Mucosa of descending colon (tissue), 3 donors: ENCODE measurements around the gene RET. TPM values are rescaled to one million over a fixed set of nuclear protein-coding genes. Genes with fewer than 3 reads are reported as not detected.

Experiments
- ATAC-seq: fragments of 200-7000 bp; cut with Tn5 transposase; one replicate; pipeline ENCODE4 v1.9.1; 2020; ENCODE audit warnings: mild to moderate bottlenecking, moderate library complexity
- DNase-seq, 3 donors: peaks; one replicate each; pipeline ENCODE4 v3.0.0-alpha.2; 2020
- H3K36me3 ChIP-seq: fragments of 200-600 bp; one replicate; pipeline ENCODE4 v1.8.0; 2021; ENCODE audit warnings: low read depth, mild to moderate bottlenecking
- H3K4me1 ChIP-seq: fragments of 200-600 bp; one replicate; pipeline ENCODE4 v1.8.0; 2021; ENCODE audit warnings: low read depth, mild to moderate bottlenecking
- H3K4me3 ChIP-seq: fragments of 200-600 bp; one replicate; pipeline ENCODE4 v1.8.0; 2021; ENCODE audit warnings: mild to moderate bottlenecking
- H3K9me3 ChIP-seq: fragments of 200-600 bp; one replicate; pipeline ENCODE4 v1.8.0; 2021; ENCODE audit warnings: mild to moderate bottlenecking
- intact Hi-C, 2 donors: fragments of 100-400 bp; cut with DNase I in 1 of 2; cut with micrococcal nuclease in 1 of 2; formaldehyde crosslinking; loops; one replicate each; pipeline versions ENCODE4 v1.11.0 to v1.11.1; 2022; cut with DNase I, micrococcal nuclease
- long read RNA-seq, 2 donors: library from polyadenylated mRNA; unstranded; transcript quantifications; one replicate each; pipeline ENCODE4 v2.0.0, GENCODE V29; 2019 to 2021
- total RNA-seq, 3 donors: library from RNA; stranded (reverse); fragmentation: NEBNext Ultra II Directional in 2 of 3; extraction: Animal tissue kit (Norgen Biotek cat#: 25700) in 2 of 3; gene quantifications; one replicate each; pipeline versions ENCODE4 v1.2.1 to v1.2.4, GENCODE V29; 2021 to 2023
- TF ChIP-seq, protein P1 (sequence below): fragments of 200-600 bp; IDR thresholded peaks from one replicate; pipeline ENCODE4 v1.8.0; 2022; ENCODE audit warnings: antibody characterized with exemption, mild to moderate bottlenecking
- donor health status: DM: no; HTN: no; CAD: no; lungs with moderate emphysema.
- donor health status: DM: no; HTN: no; CAD: no.
- donor health status: DM: no; HTN: yes; CAD: no.

Gene RET
- 10 to 100 TPM in 1 of 3 donors, 1 to 10 TPM in 1, under 1 TPM in 1; 0.84 to 13.5 (median 1.6) TPM for total RNA-seq
- long read RNA-seq, donor 1, full-length matches to known transcripts, result 7 of 12 reads
- long read RNA-seq, donor 1, partial matches to known transcripts, result 4 of 12 reads
- long read RNA-seq, donor 1, other reads (novel, unspliced or antisense), result 1 of 12 reads
- long read RNA-seq, donor 2, result 0 reads

DNA sequence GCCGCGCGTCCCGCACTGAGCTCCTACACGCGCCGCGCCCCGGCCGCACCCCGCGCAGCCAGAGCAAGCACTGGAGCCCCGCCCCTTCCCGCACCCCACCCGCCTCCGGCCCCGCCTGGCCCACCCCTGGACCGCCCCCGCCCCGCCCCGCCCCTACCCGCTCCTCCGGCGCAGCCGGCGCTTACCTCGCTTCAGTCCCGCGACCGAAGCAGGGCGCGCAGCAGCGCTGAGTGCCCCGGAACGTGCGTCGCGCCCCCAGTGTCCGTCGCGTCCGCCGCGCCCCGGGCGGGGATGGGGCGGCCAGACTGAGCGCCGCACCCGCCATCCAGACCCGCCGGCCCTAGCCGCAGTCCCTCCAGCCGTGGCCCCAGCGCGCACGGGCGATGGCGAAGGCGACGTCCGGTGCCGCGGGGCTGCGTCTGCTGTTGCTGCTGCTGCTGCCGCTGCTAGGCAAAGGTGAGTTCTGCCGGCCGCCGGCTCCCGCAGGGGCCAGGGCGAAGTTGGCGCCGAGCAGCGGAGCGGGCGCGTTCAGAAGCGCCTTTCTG lies at the start of gene RET:
Gene RET (plus strand): TSS at position 194 of the 545 bp plus-strand sequence. CDS start 190 bp downstream, at position 384.
- Histone ChIP-seq H3K4me1 (peaks cover 7% of the 10 kb centered on the region), H3K36me3 (no peaks in the 10 kb centered on the region), H3K9me3 (no peaks in the 10 kb centered on the region), H3K4me3 (no peak within 1 kb of the TSS)
- TF ChIP-seq, protein P1, sequence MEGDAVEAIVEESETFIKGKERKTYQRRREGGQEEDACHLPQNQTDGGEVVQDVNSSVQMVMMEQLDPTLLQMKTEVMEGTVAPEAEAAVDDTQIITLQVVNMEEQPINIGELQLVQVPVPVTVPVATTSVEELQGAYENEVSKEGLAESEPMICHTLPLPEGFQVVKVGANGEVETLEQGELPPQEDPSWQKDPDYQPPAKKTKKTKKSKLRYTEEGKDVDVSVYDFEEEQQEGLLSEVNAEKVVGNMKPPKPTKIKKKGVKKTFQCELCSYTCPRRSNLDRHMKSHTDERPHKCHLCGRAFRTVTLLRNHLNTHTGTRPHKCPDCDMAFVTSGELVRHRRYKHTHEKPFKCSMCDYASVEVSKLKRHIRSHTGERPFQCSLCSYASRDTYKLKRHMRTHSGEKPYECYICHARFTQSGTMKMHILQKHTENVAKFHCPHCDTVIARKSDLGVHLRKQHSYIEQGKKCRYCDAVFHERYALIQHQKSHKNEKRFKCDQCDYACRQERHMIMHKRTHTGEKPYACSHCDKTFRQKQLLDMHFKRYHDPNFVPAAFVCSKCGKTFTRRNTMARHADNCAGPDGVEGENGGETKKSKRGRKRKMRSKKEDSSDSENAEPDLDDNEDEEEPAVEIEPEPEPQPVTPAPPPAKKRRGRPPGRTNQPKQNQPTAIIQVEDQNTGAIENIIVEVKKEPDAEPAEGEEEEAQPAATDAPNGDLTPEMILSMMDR, result no peak
- intact Hi-C loops, result no loop called here
- DNase-seq (peak; percentile 50 to 70 (median 56)), ATAC-seq (peak; percentile 68)

DNA sequence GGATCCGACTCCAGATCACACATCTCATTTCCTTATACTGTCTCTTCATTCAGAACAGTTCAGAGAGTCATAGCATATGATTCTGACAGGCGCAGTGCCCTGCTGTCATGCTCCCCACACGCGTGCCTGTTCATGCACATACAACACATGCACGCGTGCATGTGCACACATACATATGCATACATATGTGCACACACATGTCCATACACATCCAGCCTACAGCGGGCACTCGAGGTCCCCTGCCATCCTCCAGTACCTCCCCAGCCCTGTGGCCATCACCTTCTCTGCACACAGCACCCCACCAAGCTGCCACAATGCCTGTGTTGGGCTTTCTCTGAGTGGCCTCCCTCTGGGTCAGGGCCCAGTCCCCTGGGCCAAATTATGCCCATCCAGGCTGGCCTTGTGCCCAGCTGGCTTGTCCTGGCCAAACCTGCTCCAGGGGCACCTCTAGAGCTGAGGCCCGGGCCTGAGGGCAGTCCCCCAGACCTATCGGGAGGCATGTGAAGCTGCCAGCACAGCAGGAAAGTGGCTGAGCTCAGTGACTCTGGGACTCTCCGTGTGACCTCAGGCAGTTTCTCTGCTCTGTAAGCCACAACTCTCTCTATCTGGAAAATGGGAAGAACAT lies 49.4 kb upstream of the RET start:
- H3K4me3 ChIP-seq, result no peak overlapping the region
- no peaks in the 10 kb centered on the region for H3K4me1 ChIP-seq
- ATAC-seq (no peak), DNase-seq (no peak)
- H3K36me3 ChIP-seq, result no peaks in the 10 kb centered on the region
- peaks cover 9% of the 10 kb centered on the region for H3K9me3 ChIP-seq
- TF ChIP-seq, protein P1, result no peak
- intact Hi-C loops, result no loop called here

DNA sequence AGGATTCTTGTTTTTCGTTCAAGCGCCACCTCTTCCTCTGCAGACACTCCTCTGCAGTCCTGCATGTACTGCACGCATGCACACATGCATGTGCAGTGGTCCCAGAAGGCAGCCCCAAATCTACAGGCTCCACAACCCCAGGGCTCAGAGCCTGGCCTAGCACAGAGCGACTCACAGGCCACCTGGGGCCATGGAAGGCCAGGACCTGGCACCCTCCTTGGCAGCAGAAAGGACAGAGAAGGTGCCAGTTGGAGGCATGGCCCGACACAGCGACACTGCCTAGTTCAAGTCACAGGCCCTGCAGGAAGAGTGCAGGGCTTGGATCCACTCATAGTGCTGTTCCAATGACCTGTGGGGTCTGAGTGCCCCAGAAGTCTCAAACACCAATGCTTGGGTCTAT lies 48.7 kb upstream of the RET start:
- Histone ChIP-seq H3K4me3 (no peak overlapping the region), H3K36me3 (no peaks in the 10 kb centered on the region), H3K9me3 (peaks cover 16% of the 10 kb centered on the region), H3K4me1 (no peaks in the 10 kb centered on the region)
- intact Hi-C loops, result no loop called here
- DNase-seq, result no peak
- TF ChIP-seq, protein P1, result no peak
- no peak for ATAC-seq

DNA sequence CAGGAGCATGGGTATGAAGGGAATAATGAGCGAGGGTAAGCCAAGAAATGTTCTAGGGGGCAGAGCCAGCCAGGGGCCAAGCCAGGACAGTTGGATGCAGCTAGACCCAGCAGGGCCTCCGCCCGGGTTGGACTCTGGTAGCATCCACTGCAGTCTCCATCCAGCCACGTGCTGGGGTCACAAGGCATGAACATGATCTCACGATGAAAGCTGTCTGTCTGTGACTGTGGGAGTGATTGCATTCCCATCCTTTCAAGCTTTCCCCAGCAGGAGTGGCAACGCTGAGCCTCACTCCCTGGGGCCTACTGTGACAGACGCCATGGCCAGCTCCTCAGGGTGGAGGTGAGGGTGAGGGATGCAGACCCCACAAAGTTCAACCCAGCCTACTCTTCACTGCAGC lies 47.8 kb upstream of the RET start:
- H3K9me3 ChIP-seq, result peaks cover 19% of the 10 kb centered on the region
- no peaks in the 10 kb centered on the region for H3K4me1 ChIP-seq
- DNase-seq, result no peak
- no peak overlapping the region for H3K4me3 ChIP-seq
- ATAC-seq, result no peak
- intact Hi-C loops, result no loop called here
- TF ChIP-seq, protein P1, result no peak
- no peaks in the 10 kb centered on the region for H3K36me3 ChIP-seq

DNA sequence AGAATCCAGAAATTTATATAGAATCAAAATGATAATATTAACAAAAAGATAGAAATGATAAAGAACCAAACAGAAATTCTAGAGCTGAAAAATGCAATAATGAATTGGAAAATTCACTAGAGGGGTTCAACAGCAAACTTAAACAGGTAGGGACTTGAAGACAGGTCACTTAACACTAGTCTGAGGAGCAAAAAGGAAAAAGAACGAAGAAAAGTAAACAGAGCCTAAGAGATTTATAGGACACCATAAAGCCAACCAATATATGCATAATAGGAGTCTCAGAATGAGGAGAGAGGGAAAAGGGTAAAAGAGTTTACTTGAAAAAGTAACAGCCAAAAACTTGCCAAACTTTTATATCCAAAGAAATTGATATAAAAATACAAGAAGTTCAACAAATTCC lies 44.3 kb upstream of the RET start:
- Histone ChIP-seq H3K4me3 (no peak overlapping the region), H3K36me3 (no peaks in the 10 kb centered on the region), H3K9me3 (peaks cover 19% of the 10 kb centered on the region), H3K4me1 (no peaks in the 10 kb centered on the region)
- no peak for ATAC-seq
- no peak for DNase-seq
- TF ChIP-seq, protein P1, result no peak
- intact Hi-C loops, result no loop called here
